Aorta (tissue), 4 donors: ENCODE data around the gene TRMT2A. TPM values are rescaled to one million over a fixed set of nuclear protein-coding genes. Genes with fewer than 3 reads are reported as not detected.

Experiments used
- microRNA-seq, 2 donors: library from miRNA; unstranded; fragments of <30 nt; microRNA quantifications; one replicate each; pipeline ENCODE4 v1.2.0, GENCODE V29; 2020
- polyA plus RNA-seq, 2 donors: library from polyadenylated mRNA; stranded (reverse); fragments of 200-250 nt; gene quantifications; one replicate each; pipeline ENCODE4 v1.2.3, GENCODE V29; 2013
- total RNA-seq, 2 donors: library from RNA; stranded (reverse); fragmentation: NEBNext Ultra II Directional; extraction: Animal tissue kit (Norgen Biotek cat#: 25700); gene quantifications; one replicate each; pipeline ENCODE4 v1.2.1, GENCODE V29; 2021
- donor health status: healthy with polysubstance abuse.
- donor health status: Bipolar disorder and iron deficiency.
- donor health status: DM: no; HTN: no; CAD: no.
- donor health status: DM: yes; HTN: yes; CAD: no.

TRMT2A gene
- total and polyA plus RNA-seq, 4 donors: 15.9 to 152 (median 46.2) TPM

Small RNA genes lying within 50 kb of the gene (microRNA-seq; reads per million reads assigned to microRNA genes)
- 0 to 0.60 reads per million in 2 donors for gene MIR6816

Other genes with a start within 250 kb of the TRMT2A start
- 100 to 1,000 TPM; 101 to 111 TPM for gene COMT, start 175.5 kb downstream of the TRMT2A start, total RNA-seq
- gene COMT, start 175.5 kb downstream of the TRMT2A start, polyA plus RNA-seq: 100 to 1,000 TPM in 1 of 2 donors, 10 to 100 TPM in 1; 96.7 to 176 TPM
- gene TXNRD2, start 175.4 kb downstream of the TRMT2A start, total RNA-seq: 10 to 100 TPM; 21.0 to 29.5 TPM
- gene TXNRD2, start 175.4 kb downstream of the TRMT2A start, polyA plus RNA-seq: 10 to 100 TPM; 13.3 to 59.0 TPM
- gene ARVCF, start 100.4 kb downstream of the TRMT2A start, total RNA-seq: 10 to 100 TPM; 59.7 to 64.4 TPM
- 100 to 1,000 TPM in 1 of 2 donors, 10 to 100 TPM in 1; 15.4 to 102 TPM for gene ARVCF, start 100.4 kb downstream of the TRMT2A start, polyA plus RNA-seq
- gene TANGO2, start 96.1 kb downstream of the TRMT2A start, total RNA-seq: 10 to 100 TPM; 35.2 to 45.3 TPM
- gene TANGO2, start 96.1 kb downstream of the TRMT2A start, polyA plus RNA-seq: 10 to 100 TPM; 24.8 to 38.0 TPM
- 10 to 100 TPM; 31.9 to 43.9 TPM for gene DGCR8, start 37.0 kb downstream of the TRMT2A start, total RNA-seq
- gene DGCR8, start 37.0 kb downstream of the TRMT2A start, polyA plus RNA-seq: 10 to 100 TPM in 1 of 2 donors, 1 to 10 TPM in 1; 5.5 to 22.5 TPM
- gene RANBP1, start 1.1 kb downstream of the TRMT2A start, total RNA-seq: 10 to 100 TPM; 49.8 to 54.7 TPM
- gene RANBP1, start 1.1 kb downstream of the TRMT2A start, polyA plus RNA-seq: 10 to 100 TPM; 57.6 to 75.0 TPM
- gene ZDHHC8, start 14.6 kb upstream of the TRMT2A start, total RNA-seq: 10 to 100 TPM; 56.0 to 71.9 TPM
- 10 to 100 TPM in 1 of 2 donors, 1 to 10 TPM in 1; 6.3 to 37.1 TPM for gene ZDHHC8, start 14.6 kb upstream of the TRMT2A start, polyA plus RNA-seq
- gene CCDC188, start 33.8 kb upstream of the TRMT2A start, total RNA-seq: 1 to 10 TPM in 1 of 2 donors, under 1 TPM in 1; 0.78 to 4.0 TPM
- gene CCDC188, start 33.8 kb upstream of the TRMT2A start, polyA plus RNA-seq: not detected
- gene RTN4R, start 151.1 kb upstream of the TRMT2A start, total RNA-seq: 1 to 10 TPM; 1.3 to 2.7 TPM
- gene RTN4R, start 151.1 kb upstream of the TRMT2A start, polyA plus RNA-seq: under 1 TPM; 0.05 to 0.75 TPM
- 10 to 100 TPM; 24.1 to 32.3 TPM for gene DGCR6L, start 202.8 kb upstream of the TRMT2A start, total RNA-seq
- gene DGCR6L, start 202.8 kb upstream of the TRMT2A start, polyA plus RNA-seq: 10 to 100 TPM; 70.0 to 73.5 TPM